Measurements from ENCODE around the gene GIN1. TPM values are rescaled to one million over a fixed set of nuclear protein-coding genes. Genes with fewer than 3 reads are reported as not detected.

Gene GIN1
- total and polyA plus RNA-seq, 9 of the 15 experiments (the other 6 are each of a cell fraction or from before 2014, with no cell fraction given), result 2.4 to 9.8 (median 7.8) TPM

GRCh38 chr5:103117471-103117991 lies 2.4 kb downstream of the GIN1 start (continued):
- TF ChIP-seq PRDM10 (IDR thresholded peaks at IDR 0.05; ENCODE audit: partially characterized antibody) (no peak), STAT6 (CRISPR knock-in tag; IDR thresholded peaks at IDR 0.05) (no peak), ZBTB2 (IDR thresholded peaks at IDR 0.05) (no peak), RBM25 (IDR thresholded peaks at IDR 0.05; ENCODE audit: low read depth, low read length, severe bottlenecking) (peak; percentile 78), ADNP (tag; IDR thresholded peaks at IDR 0.05) (peak; percentile 66), ARID3A (IDR thresholded peaks at IDR 0.05; ENCODE audit: borderline replicate concordance, low read depth, low read length) (0 out of 2 replicates have a peak, but pooled peaks have one; percentile 6), HDAC2 (IDR thresholded peaks at IDR 0.05) (peak; percentile 41; the same call in 1 of the 2 replicates), SAFB2 (IDR thresholded peaks at IDR 0.05; ENCODE audit: borderline replicate concordance, low read depth, low read length, severe bottlenecking) (no peak), MECOM (CRISPR knock-in tag; IDR thresholded peaks at IDR 0.05) (no peak), KLF13 (tag; IDR thresholded peaks at IDR 0.05; ENCODE audit: borderline replicate concordance, low read depth) (no peak), KDM1A (IDR thresholded peaks at IDR 0.05) (peak; percentile 47 to 63; a peak in 3 of 4 replicates), BRCA1 (IDR thresholded peaks at IDR 0.05) (no peak), BRCA1 (CRISPR knock-in tag; IDR thresholded peaks at IDR 0.05) (no peak)
